Measurements from ENCODE around the gene PRKCD.

DNA sequence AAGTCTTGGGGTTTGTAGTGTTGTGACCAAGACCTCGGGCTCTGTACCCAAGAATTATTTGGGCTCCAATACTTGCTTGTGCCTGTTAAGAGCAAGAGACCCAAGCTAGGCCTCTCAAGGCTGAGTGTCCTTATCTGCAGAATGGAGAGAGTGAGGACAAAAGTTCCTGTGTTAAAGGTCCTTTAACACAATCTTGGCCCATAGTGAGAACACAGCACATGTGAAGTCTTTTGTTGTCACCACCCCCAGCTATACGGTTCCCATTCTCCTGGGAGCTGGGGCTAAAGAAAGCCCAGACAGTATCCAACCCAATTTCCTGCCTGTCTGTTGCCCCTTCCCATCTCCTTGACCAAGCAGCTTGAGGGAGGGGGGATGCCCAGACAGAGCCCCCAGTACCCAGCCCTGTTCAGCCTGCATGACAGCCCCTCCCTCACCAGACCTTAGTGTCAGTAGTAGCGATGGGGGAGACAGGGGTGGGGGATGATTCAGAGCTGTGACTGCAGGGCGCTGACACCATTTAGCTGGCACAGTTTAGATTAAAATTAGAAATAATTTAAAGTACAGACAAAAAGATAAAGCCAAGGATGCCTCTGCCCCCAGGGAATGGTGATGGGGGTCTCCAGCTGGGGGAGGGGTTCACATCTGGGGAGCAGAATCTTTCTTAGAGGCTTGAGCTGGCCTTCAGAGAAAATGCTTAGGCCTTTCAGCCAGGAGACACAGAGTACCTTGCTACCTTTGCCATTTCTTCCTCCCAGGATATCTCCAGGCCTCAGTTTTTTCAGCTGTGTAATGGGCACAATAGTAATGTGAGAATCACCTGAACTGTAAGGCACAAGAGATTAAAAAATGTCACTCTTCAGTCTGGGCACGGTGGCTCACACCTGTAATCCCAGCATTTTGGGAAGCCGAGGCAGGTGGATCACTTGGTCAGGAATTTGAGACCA, 2.7 kb downstream of the PRKCD start:
- TF ChIP-seq, protein P1, sequence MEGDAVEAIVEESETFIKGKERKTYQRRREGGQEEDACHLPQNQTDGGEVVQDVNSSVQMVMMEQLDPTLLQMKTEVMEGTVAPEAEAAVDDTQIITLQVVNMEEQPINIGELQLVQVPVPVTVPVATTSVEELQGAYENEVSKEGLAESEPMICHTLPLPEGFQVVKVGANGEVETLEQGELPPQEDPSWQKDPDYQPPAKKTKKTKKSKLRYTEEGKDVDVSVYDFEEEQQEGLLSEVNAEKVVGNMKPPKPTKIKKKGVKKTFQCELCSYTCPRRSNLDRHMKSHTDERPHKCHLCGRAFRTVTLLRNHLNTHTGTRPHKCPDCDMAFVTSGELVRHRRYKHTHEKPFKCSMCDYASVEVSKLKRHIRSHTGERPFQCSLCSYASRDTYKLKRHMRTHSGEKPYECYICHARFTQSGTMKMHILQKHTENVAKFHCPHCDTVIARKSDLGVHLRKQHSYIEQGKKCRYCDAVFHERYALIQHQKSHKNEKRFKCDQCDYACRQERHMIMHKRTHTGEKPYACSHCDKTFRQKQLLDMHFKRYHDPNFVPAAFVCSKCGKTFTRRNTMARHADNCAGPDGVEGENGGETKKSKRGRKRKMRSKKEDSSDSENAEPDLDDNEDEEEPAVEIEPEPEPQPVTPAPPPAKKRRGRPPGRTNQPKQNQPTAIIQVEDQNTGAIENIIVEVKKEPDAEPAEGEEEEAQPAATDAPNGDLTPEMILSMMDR (conservative IDR thresholded peaks at IDR 0.05), result no peak
- no peak for TF ChIP-seq EZH2 (IDR thresholded peaks at IDR 0.05; ENCODE audit: low read depth)
